Adrenal gland (tissue), 12 donors: ENCODE measurements around the gene OR13C3. TPM values are rescaled to one million over a fixed set of nuclear protein-coding genes. Genes with fewer than 3 reads are reported as not detected.

ENCODE experiments used
- DNase-seq, 7 donors: peaks; one replicate each; pipeline ENCODE4 v3.0.0-alpha.2; 2019 to 2020
- H3K27ac ChIP-seq, 5 donors: fragments of 200-600 bp; sonication (generic) in 4 of 5; 1 replicate in 3 of 5; 2 replicates in 2 of 5; pipeline versions ENCODE4 v1.5.1 to v1.8.0; 2016 to 2020; ENCODE audit warnings: mild to moderate bottlenecking in 1 of 5
- H3K27me3 ChIP-seq: fragments of 200-600 bp; 2 replicates; pipeline ENCODE4 v1.8.0; 2021
- H3K36me3 ChIP-seq, 2 donors: fragments of 200-600 bp; replicated peaks in 1 of 2; 1 replicate in 1 of 2; 2 replicates in 1 of 2; pipeline versions ENCODE4 v1.5.1 to v1.8.0; 2018 to 2022
- H3K4me1 ChIP-seq, 2 donors: fragments of 200-600 bp; replicated peaks in 1 of 2; 1 replicate in 1 of 2; 2 replicates in 1 of 2; pipeline versions ENCODE4 v1.5.1 to v1.8.0; 2018 to 2021
- H3K4me3 ChIP-seq, 4 donors: fragments of 200-600 bp; sonication (generic) in 3 of 4; one replicate each; pipeline ENCODE4 v1.5.1; 2016 to 2018
- H3K9me3 ChIP-seq, 3 donors: fragments of 200-600 bp; sonication (generic) in 1 of 3; replicated peaks in 1 of 3; 1 replicate in 2 of 3; 2 replicates in 1 of 3; pipeline versions ENCODE4 v1.5.1 to v1.8.0; 2016 to 2021
- POLR2A ChIP-seq, 2 donors: fragments of 450-650 bp; IDR thresholded peaks; one replicate each; pipeline ENCODE4 v1.6.1; 2017; ENCODE audit warnings: antibody characterized with exemption in 2 of 2, mild to moderate bottlenecking in 2 of 2, moderate library complexity in 1 of 2
- WGBS, 4 donors: extraction: QIAGEN DNeasy Blood & Tissue Kit in 2 of 4; methylation state at CpG; one replicate each; pipeline versions ENCODE4 v1.1.5 to v1.1.7; 2013 to 2017; 5-methylcytosine and 5-hydroxymethylcytosine counted together
- intact Hi-C, 2 donors: fragments of 100-400 bp; cut with DNase I; formaldehyde crosslinking; loops; one replicate each; pipeline versions ENCODE4 v1.14.1 to v1.15.0; 2022 to 2023
- polyA plus RNA-seq, 3 donors: library from polyadenylated mRNA; stranded (reverse); fragments of 200-250 nt in 2 of 3; fragments of 350-450 nt in 1 of 3; fragmentation: Illumina TruSeq in 1 of 3; extraction: RNeasy Lipid Tissue Mini Kit (QIAGEN cat#74804) in 1 of 3; gene quantifications; one replicate each; pipeline ENCODE4 v1.2.3, GENCODE V29; 2013 to 2014
- total RNA-seq, 9 donors: library from RNA; depleted of rRNA in 4 of 9; stranded (reverse); fragments of >200 nt in 4 of 9; fragments of 120-200 nt in 1 of 9; fragmentation: NEBNext Ultra II Directional in 1 of 9; extraction: Animal tissue kit (Norgen Biotek cat#: 25700) in 1 of 9; gene quantifications; one replicate each; pipeline versions ENCODE4 v1.1.0 to v1.2.4, GENCODE V29; 2013 to 2023
- TF ChIP-seq, protein P1 (sequence below), 6 experiments: fragments of 450-650 bp in 4 of 6; fragments of 200-600 bp in 2 of 6; sonication (generic) in 1 of 6; IDR thresholded peaks; 1 replicate in 5 of 6; 2 replicates in 1 of 6; pipeline versions ENCODE4 v1.5.1 to v1.8.0; 2016 to 2021; ENCODE audit warnings: antibody characterized with exemption in 6 of 6, mild to moderate bottlenecking in 2 of 6, moderate library complexity in 1 of 6
- donor health status: healthy with polysubstance abuse.
- donor health status: Bipolar disorder and iron deficiency.
- donor health status: DM: yes; HTN: yes; CAD: no.
- donor health status: DM: no; HTN: no; CAD: no.
- donor health status: DM: no; HTN: no; CAD: no.
- donor health status: DM: yes; HTN: yes; CAD: no.

The OR13C3 gene
- total and polyA plus RNA-seq, 12 donors = 1.8 TPM; not detected in 11

DNA sequence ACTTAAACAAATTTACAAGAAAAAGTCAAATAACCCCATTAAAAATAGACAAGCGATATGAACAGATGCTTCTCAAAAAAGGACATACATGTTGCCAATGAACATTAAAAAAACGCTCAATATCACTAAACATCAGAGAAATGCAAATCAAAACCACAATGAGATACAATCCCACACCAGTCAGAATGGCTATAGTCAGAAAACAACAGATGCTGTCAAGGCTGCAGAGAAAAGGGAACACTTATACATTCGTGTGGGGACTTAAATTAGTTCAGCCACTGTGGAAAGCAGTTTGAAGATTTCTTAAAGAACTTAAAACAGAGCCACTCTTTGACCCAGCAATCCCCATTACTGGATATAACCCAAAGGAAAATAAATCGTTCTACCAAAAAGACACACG is 21.8 kb downstream of the OR13C3 start:
- H3K4me1 ChIP-seq = peaks cover 0 to 5% of the 10 kb centered on the region in 2 donors
- TF ChIP-seq POLR2A (IDR thresholded peaks at IDR 0.05) = no peak
- TF ChIP-seq, protein P1, sequence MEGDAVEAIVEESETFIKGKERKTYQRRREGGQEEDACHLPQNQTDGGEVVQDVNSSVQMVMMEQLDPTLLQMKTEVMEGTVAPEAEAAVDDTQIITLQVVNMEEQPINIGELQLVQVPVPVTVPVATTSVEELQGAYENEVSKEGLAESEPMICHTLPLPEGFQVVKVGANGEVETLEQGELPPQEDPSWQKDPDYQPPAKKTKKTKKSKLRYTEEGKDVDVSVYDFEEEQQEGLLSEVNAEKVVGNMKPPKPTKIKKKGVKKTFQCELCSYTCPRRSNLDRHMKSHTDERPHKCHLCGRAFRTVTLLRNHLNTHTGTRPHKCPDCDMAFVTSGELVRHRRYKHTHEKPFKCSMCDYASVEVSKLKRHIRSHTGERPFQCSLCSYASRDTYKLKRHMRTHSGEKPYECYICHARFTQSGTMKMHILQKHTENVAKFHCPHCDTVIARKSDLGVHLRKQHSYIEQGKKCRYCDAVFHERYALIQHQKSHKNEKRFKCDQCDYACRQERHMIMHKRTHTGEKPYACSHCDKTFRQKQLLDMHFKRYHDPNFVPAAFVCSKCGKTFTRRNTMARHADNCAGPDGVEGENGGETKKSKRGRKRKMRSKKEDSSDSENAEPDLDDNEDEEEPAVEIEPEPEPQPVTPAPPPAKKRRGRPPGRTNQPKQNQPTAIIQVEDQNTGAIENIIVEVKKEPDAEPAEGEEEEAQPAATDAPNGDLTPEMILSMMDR (IDR thresholded peaks at IDR 0.05) = no peak
- WGBS, 4 donors = 57 to 70% (median 63%) methylated on average over 5 of the region's 5 CpGs
- no peak overlapping the region for H3K27ac ChIP-seq
- no peaks in the 10 kb centered on the region for H3K27me3 ChIP-seq
- no peaks in the 10 kb centered on the region for H3K9me3 ChIP-seq
- no peaks in the 10 kb centered on the region for H3K36me3 ChIP-seq
- intact Hi-C loops = no loop called here
- DNase-seq = no peak
- no peak overlapping the region for H3K4me3 ChIP-seq

DNA sequence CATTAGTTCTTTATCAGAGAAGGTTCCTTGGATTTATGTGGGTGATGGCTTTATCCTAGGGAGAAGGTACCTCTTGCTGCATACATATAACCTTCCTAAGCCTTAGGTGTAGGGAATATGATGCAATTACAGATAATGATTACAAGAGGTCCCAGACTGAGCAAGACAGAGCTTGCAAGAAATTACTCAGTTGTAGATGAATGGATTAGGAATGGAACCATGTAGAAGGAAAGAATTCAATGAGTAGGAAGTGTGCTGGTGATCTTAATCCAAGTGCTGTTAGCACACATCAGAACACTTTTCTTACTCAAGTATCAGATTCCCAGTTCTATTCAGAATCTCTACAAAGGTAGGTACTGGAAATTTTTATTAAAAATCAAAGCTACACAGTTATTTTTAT is 30.1 kb downstream of the OR13C3 start:
- intact Hi-C loops = no loop called here
- H3K4me1 ChIP-seq = no peaks in the 10 kb centered on the region
- no peak for DNase-seq
- H3K4me3 ChIP-seq = no peak overlapping the region
- no peaks in the 10 kb centered on the region for H3K9me3 ChIP-seq
- no peaks in the 10 kb centered on the region for H3K27me3 ChIP-seq
- TF ChIP-seq POLR2A (IDR thresholded peaks at IDR 0.05) = no peak
- TF ChIP-seq, protein P1 (IDR thresholded peaks at IDR 0.05) = no peak
- no peak overlapping the region for H3K27ac ChIP-seq
- H3K36me3 ChIP-seq = no peaks in the 10 kb centered on the region

DNA sequence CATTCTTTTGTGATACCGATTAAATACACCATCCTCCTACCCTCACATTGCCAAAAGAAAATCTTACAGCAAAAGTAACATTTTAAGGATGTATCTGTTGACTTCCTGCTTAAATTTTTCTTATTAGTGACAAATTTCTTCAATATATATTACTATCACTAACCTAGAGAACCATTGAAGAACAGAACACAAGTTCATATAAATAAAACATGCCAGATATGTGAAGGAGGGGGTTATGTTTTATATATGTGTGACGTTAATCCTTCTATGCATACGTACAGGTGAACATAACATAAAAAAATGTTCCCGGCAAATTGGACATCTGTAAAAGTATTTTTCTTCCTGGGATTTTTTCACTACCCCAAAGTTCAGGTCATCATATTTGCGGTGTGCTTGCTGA is 32.7 kb downstream of the OR13C3 start, which contains the start of gene OR13F1:
OR13F1 (plus strand) TSS at position 301 of the 400 bp plus-strand sequence; CDS start at position 301, 0 bp downstream.
- DNase-seq = no peak
- no peaks in the 10 kb centered on the region for H3K4me1 ChIP-seq
- H3K4me3 ChIP-seq = no peak within 1 kb of the TSS
- intact Hi-C loops = no loop called here
- WGBS, 4 donors = 84 to 91% (median 90%) methylated on average over 5 of the region's 5 CpGs
- no peaks in the 10 kb centered on the region for H3K9me3 ChIP-seq
- H3K27ac ChIP-seq = no peak within 1 kb of the TSS
- TF ChIP-seq, protein P1 (IDR thresholded peaks at IDR 0.05) = no peak
- TF ChIP-seq POLR2A (IDR thresholded peaks at IDR 0.05) = no peak
- no peaks in the 10 kb centered on the region for H3K27me3 ChIP-seq
- H3K36me3 ChIP-seq = no peaks in the 10 kb centered on the region

DNA sequence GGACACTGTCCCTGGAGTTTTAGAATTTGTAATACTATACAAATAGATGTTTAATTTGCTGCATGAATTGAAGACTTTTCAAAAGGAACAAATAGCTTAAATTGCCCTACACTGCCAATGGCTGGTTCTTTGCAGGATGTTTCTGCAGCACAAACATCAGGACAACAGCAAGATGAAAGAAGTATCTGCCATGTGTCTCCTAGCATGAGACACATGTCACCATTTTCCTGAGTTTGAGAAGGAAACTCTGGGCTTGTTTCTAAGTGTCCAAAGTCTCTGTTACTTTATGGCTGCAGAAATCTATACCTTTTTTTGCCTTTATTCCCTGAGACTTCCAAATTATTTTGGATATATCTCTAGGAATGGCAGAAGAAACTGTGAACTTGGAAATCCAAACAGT is 33.2 kb downstream of the OR13C3 start:
- Histone ChIP-seq H3K4me3 (no peak overlapping the region), H3K36me3 (no peaks in the 10 kb centered on the region), H3K4me1 (no peaks in the 10 kb centered on the region), H3K9me3 (no peaks in the 10 kb centered on the region), H3K27me3 (no peaks in the 10 kb centered on the region), H3K27ac (no peak overlapping the region)
- no peak for DNase-seq
- intact Hi-C loops = no loop called here
- no peak for TF ChIP-seq POLR2A (IDR thresholded peaks at IDR 0.05)
- TF ChIP-seq, protein P1 (IDR thresholded peaks at IDR 0.05) = no peak
